ENCODE results near the gene HOXC9.

HOXC9 gene

GRCh38 chr12:53960187-53961024 lies 39.6 kb upstream of the HOXC9 start:
- peaks cover 15% of the 10 kb centered on the region for H3K27me3 ChIP-seq (ENCODE audit: insufficient read depth, low read depth, severe bottlenecking)
- H3K27ac ChIP-seq, result no peak overlapping the region
- no peak overlapping the region for H3K4me3 ChIP-seq (ENCODE audit: low read depth, low read length)
- H3K36me3 ChIP-seq, result no peaks in the 10 kb centered on the region
- TF ChIP-seq CTCF (IDR thresholded peaks at IDR 0.05; ENCODE audit: low read depth, low read length), result no peak
- H3K9me3 ChIP-seq (ENCODE audit: severe bottlenecking), result no peaks in the 10 kb centered on the region
- DNase-seq, result no peak

GRCh38 chr12:53961025-53961761 lies 38.8 kb upstream of the HOXC9 start:
- Histone ChIP-seq H3K36me3 (no peaks in the 10 kb centered on the region), H3K4me3 (ENCODE audit: low read depth, low read length) (no peak overlapping the region), H3K27ac (no peak overlapping the region), H3K9me3 (ENCODE audit: severe bottlenecking) (no peaks in the 10 kb centered on the region), H3K27me3 (ENCODE audit: insufficient read depth, low read depth, severe bottlenecking) (peaks cover 7% of the 10 kb centered on the region)
- TF ChIP-seq CTCF (IDR thresholded peaks at IDR 0.05; ENCODE audit: low read depth, low read length), result 0 out of 2 replicates have a peak, but pooled peaks have one; percentile 15
- DNase-seq, result no peak

GRCh38 chr12:53963005-53963404 lies 37.0 kb upstream of the HOXC9 start:
- Histone ChIP-seq H3K9me3 (ENCODE audit: severe bottlenecking) (no peaks in the 10 kb centered on the region), H3K4me3 (ENCODE audit: low read depth, low read length) (no peak overlapping the region), H3K36me3 (no peaks in the 10 kb centered on the region), H3K27ac (no peak overlapping the region), H3K27me3 (ENCODE audit: insufficient read depth, low read depth, severe bottlenecking) (no peaks in the 10 kb centered on the region)
- no peak for TF ChIP-seq CTCF (IDR thresholded peaks at IDR 0.05; ENCODE audit: low read depth, low read length)
- no peak for DNase-seq

- Histone ChIP-seq H3K27me3 (ENCODE audit: insufficient read depth, low read depth, severe bottlenecking) (no peaks in the 10 kb centered on the region), H3K36me3 (no peaks in the 10 kb centered on the region), H3K27ac (no peak overlapping the region), H3K4me3 (ENCODE audit: low read depth, low read length) (no peak overlapping the region), H3K9me3 (ENCODE audit: severe bottlenecking) (no peaks in the 10 kb centered on the region)
- no peak for TF ChIP-seq CTCF (IDR thresholded peaks at IDR 0.05; ENCODE audit: low read depth, low read length)
- no peak for DNase-seq
Measured at GRCh38 chr12:53963434-53964314, 36.3 kb upstream of the HOXC9 start.

GRCh38 chr12:53964315-53964713 lies 35.6 kb upstream of the HOXC9 start:
- no peaks in the 10 kb centered on the region for H3K9me3 ChIP-seq (ENCODE audit: severe bottlenecking)
- no peaks in the 10 kb centered on the region for H3K27me3 ChIP-seq (ENCODE audit: insufficient read depth, low read depth, severe bottlenecking)
- no peak overlapping the region for H3K27ac ChIP-seq
- H3K36me3 ChIP-seq, result no peaks in the 10 kb centered on the region
- H3K4me3 ChIP-seq (ENCODE audit: low read depth, low read length), result peak overlapping the region; percentile 22; the same call in 1 of the 2 replicates
- no peak for DNase-seq
- no peak for TF ChIP-seq CTCF (IDR thresholded peaks at IDR 0.05; ENCODE audit: low read depth, low read length)
